Skeletal muscle tissue (tissue), 4 donors: ENCODE results near the gene POU2F3. TPM values are rescaled to one million over a fixed set of nuclear protein-coding genes. Genes with fewer than 3 reads are reported as not detected.

ENCODE experiments used
- H3K27ac ChIP-seq: one replicate; pipeline ENCODE4 v1.7.0; 2013; ENCODE audit warnings: mild to moderate bottlenecking, low read depth, low read length, inconsistent platforms
- H3K27me3 ChIP-seq, 3 donors: one replicate each; pipeline ENCODE4 v1.7.0; 2013; ENCODE audit warnings: low read length in 3 of 3; ENCODE audit not compliant: control insufficient read depth in 3 of 3, insufficient read depth in 3 of 3
- H3K36me3 ChIP-seq, 3 donors: one replicate each; pipeline ENCODE4 v1.7.0; 2013; ENCODE audit warnings: low read length in 3 of 3; ENCODE audit not compliant: control insufficient read depth in 3 of 3, insufficient read depth in 3 of 3
- H3K4me1 ChIP-seq, 3 donors: one replicate each; pipeline ENCODE4 v1.7.0; 2013; ENCODE audit warnings: low read length in 3 of 3, mild to moderate bottlenecking in 3 of 3; ENCODE audit not compliant: control insufficient read depth in 3 of 3, insufficient read depth in 3 of 3
- H3K4me3 ChIP-seq, 3 donors: one replicate each; pipeline ENCODE4 v1.7.0; 2013; ENCODE audit warnings: low read length in 3 of 3
- H3K9ac ChIP-seq, 3 donors: one replicate each; pipeline ENCODE4 v1.7.0; 2013; ENCODE audit warnings: low read length in 3 of 3, mild to moderate bottlenecking in 3 of 3, moderate library complexity in 2 of 3, low read depth in 1 of 3
- H3K9me3 ChIP-seq, 3 donors: one replicate each; pipeline ENCODE4 v1.7.0; 2013; ENCODE audit warnings: low read length in 3 of 3; ENCODE audit not compliant: control insufficient read depth in 3 of 3
- total RNA-seq: library from RNA; depleted of rRNA; stranded (reverse); fragments of >200 nt; gene quantifications from one replicate; pipeline ENCODE4 v1.2.3, GENCODE V29; 2014
- donor health status: Osteomylitis.

POU2F3 gene
- total RNA-seq, 1 donor from 2014 or later: not detected

DNA sequence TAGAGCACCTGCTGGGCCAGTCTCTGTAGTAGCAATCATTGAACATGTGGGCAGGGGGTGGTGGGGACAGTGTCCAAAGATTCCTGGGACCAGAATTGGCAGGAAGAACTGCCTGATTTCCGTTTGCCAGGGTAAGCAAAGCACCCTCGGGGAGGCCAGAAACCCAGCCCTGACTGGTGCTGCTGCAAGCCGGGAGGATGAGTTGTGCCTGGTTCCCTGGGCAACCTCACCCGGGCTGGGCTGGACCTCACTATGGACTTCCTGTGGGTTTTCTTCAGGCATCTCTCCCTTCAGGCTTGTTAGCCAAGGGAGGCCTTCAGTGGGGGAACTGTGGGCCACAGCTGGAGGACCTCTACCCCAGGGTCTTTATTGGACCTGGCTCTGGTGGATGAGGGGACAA, 8.0 kb upstream of the POU2F3 start:
- H3K27ac ChIP-seq: no peak overlapping the region
- no peaks in the 10 kb centered on the region for H3K9me3 ChIP-seq
- peaks cover 0 to 22% (median 14%) of the 10 kb centered on the region in 3 donors for H3K27me3 ChIP-seq
- peaks cover 0 to 16% (median 0%) of the 10 kb centered on the region in 3 donors for H3K36me3 ChIP-seq
- H3K4me1 ChIP-seq: peaks cover 0 to 3% (median 1%) of the 10 kb centered on the region in 3 donors
- H3K4me3 ChIP-seq: no peak overlapping the region
- H3K9ac ChIP-seq: no peak overlapping the region

DNA sequence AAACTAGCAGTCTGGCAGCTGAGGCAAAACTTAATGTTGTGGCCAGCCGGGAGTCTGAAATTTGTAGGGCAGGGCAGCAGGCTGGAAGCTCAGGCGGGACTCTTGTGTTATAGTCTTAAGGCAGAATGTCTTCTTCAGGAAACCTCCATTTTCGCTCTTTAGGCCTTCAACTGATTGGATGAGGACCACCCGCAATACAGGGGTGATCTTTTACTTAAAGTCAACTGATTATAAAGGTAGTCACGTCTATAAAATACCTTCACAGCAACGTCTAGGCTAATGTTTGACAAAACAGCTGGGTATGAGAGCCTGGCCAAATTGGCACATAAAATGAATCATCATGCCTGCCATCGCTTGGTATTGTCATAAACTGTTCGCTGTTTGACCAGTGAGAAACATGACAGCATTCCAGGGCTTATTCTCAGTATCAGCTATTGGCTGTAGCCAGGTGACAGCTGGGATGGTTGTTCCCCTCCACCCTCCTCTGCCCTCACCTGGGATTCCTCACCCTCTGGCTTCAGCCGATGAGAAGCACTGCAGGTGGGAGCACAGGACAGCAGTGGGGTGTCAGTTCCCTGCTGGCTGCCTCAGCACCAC, 6.6 kb upstream of the POU2F3 start:
- Histone ChIP-seq H3K27ac (no peak overlapping the region), H3K9me3 (no peaks in the 10 kb centered on the region), H3K9ac (no peak overlapping the region), H3K4me1 (peaks cover 0 to 3% (median 0%) of the 10 kb centered on the region in 3 donors), H3K27me3 (peaks cover 0 to 22% (median 14%) of the 10 kb centered on the region in 3 donors), H3K4me3 (no peak overlapping the region), H3K36me3 (peaks cover 0 to 9% (median 0%) of the 10 kb centered on the region in 3 donors)

DNA sequence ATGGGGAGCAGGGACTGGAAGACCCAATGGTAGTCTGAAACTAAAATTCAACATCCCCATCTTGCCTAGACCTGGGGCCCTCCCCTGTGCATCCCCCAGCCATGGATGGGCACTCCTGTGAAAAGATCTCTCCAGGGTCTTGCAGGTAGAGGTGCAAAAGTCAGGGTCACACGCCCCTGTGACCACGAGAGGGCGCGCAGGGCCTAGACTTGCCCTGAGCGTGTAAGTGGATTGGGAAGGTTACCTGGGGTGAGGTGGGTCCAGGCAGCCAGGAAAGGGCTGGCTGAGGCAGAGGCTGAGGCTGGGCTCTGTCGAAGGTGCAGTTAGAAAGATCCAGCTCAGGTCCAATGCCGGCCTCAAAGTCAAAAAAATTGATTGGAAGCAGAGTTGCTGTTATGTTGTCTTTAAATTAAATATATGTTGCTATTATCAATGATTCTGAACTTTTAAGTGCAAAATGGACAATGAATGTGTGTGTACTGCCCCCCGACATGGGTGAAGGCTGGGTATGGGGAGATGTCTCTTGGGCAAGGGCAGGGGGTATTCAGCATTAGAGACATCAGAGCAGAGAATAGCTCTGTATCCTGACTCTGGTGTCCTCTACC, 4.8 kb upstream of the POU2F3 start:
- Histone ChIP-seq H3K4me1 (peaks cover 0 to 3% (median under 1%) of the 10 kb centered on the region in 3 donors), H3K9me3 (no peaks in the 10 kb centered on the region), H3K27ac (no peak overlapping the region), H3K4me3 (no peak overlapping the region), H3K27me3 (peaks cover 11 to 32% (median 27%) of the 10 kb centered on the region in 3 donors), H3K9ac (no peak overlapping the region), H3K36me3 (no peaks in the 10 kb centered on the region)

DNA sequence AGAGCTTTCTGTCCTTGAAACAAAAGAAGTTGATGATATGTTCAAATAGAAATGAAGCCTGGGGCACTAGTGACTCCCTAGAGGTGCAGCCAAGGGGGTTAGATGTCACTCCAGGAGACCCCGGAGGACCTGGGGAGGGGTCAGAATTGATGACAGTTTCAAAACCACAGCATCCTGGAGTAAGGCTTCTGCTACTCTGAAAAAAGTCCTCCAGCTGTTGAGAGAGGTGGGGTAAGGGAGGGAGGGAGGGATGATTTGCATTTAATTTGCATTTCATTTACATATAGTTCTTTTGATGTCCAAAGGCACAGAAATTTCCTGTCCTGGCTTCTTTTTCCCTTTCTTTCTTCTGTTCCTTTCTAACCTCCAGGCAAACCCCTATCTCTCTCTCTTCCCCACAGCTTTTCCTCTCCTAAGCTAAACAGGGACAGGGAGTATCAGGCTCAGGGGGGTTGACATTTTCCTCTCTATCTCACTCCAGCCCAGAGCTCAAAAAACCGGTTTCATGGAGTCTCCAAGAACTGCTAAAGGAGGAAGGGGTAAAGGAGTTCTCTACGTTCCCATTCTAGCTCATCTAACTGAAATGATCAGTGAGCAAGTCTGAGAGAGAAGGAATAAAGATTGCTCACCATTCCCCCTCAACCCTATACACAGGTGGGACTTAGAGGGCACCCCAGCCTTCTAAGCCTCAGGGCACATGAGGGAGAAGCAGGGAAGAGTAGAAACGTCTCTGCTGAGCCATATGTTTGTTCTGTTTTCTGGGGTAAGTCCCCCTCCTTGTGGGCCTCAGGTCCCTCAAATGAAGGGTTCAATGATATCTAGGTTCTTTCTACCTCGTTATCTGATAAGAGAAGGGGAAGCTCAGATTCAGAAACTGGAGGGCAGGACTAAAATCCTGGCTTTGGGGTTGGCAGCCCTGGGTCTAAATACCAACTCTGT, 3.5 kb upstream of the POU2F3 start:
- no peaks in the 10 kb centered on the region for H3K36me3 ChIP-seq
- H3K4me1 ChIP-seq: peaks cover 0 to 3% (median 2%) of the 10 kb centered on the region in 3 donors
- no peak overlapping the region for H3K4me3 ChIP-seq
- no peak overlapping the region for H3K9ac ChIP-seq
- no peak overlapping the region for H3K27ac ChIP-seq
- H3K27me3 ChIP-seq: peaks cover 24 to 43% (median 40%) of the 10 kb centered on the region in 3 donors
- no peaks in the 10 kb centered on the region for H3K9me3 ChIP-seq

DNA sequence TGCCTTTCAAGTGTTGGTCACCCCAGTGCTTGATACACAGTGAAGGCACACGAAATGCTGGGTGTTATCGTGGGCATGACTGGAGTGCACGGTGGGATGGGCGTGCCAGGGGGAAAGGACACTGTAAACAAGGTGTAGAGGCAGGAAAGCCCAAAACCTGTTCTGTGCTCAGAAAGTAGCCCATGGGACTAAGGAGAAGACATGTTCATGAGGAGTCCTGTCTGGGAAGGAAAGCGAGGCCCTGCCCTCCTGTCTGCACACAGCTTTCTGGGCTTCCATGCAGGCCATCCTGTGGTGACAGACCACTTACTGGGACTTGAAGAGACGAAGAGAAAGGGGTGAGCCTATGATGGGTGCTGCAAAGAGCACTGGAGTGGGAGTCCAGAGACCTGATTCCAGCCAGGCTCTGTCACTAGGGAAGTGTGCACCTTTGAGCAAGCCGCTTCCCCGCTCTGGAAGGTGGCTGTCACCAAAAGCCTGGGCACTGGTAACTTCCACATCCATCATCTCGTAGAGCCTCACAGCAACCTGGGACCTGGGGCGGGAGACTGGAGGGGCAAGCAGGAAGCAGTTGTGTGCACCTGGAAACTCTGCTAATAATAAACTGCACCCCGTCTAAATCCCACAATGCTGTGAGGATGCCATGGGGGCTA, 846 bp upstream of the POU2F3 start:
- peaks cover 0 to 3% (median 2%) of the 10 kb centered on the region in 3 donors for H3K4me1 ChIP-seq
- H3K27ac ChIP-seq: no peak overlapping the region
- no peak overlapping the region for H3K4me3 ChIP-seq
- H3K9me3 ChIP-seq: no peaks in the 10 kb centered on the region
- no peaks in the 10 kb centered on the region for H3K36me3 ChIP-seq
- no peak overlapping the region for H3K9ac ChIP-seq
- peaks cover 48 to 60% (median 57%) of the 10 kb centered on the region in 3 donors for H3K27me3 ChIP-seq

DNA sequence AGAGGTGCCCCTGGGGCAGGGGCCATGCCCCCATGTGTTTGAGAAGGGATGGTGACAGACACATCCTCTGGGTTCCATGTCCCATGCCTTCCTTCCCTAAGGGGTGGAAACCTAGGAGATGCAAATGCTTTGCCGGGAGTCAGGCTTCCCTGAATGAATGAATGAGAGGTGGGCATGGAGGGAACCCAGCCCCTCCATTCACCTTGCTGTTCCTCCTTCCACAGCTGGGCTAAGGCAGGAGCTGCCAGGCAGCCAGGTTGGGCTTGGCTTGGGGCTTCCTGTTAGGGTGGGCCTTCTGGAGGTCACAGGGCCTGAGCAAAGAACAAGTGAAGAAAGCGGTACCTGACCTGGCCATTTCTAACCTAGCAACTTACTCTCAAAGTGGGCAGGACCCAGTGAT, 926 bp downstream of the POU2F3 start:
- no peak overlapping the region for H3K27ac ChIP-seq
- no peaks in the 10 kb centered on the region for H3K9me3 ChIP-seq
- peaks cover 0 to 2% (median 0%) of the 10 kb centered on the region in 3 donors for H3K4me1 ChIP-seq
- H3K4me3 ChIP-seq: no peak overlapping the region
- no peak overlapping the region for H3K9ac ChIP-seq
- no peaks in the 10 kb centered on the region for H3K36me3 ChIP-seq
- H3K27me3 ChIP-seq: peaks cover 57 to 66% (median 61%) of the 10 kb centered on the region in 3 donors

DNA sequence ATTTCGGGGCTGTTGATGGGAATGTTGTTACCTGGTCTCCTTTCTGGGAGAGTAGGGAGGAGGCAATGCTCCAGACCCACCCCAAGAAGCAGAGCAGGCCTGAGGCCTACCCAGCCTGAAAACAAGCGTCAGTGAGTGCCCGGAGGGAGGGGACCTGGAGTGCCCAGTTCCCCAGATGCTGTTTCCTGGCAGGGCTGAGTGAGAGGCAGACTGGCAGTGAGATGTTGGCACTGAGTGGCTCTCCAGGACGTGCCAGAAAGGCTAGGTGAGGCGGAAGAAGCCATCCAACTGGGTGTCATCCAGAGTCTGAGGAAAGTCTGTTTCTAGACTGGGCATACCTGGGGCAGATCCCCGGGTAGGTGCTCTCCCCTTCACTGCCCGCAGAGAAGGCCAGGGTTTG, 1.3 kb downstream of the POU2F3 start:
- H3K36me3 ChIP-seq: no peaks in the 10 kb centered on the region
- H3K27me3 ChIP-seq: peaks cover 57 to 65% (median 64%) of the 10 kb centered on the region in 3 donors
- no peak overlapping the region for H3K9ac ChIP-seq
- peaks cover 0 to 2% (median 0%) of the 10 kb centered on the region in 3 donors for H3K4me1 ChIP-seq
- H3K9me3 ChIP-seq: no peaks in the 10 kb centered on the region
- H3K4me3 ChIP-seq: no peak overlapping the region
- H3K27ac ChIP-seq: no peak overlapping the region

DNA sequence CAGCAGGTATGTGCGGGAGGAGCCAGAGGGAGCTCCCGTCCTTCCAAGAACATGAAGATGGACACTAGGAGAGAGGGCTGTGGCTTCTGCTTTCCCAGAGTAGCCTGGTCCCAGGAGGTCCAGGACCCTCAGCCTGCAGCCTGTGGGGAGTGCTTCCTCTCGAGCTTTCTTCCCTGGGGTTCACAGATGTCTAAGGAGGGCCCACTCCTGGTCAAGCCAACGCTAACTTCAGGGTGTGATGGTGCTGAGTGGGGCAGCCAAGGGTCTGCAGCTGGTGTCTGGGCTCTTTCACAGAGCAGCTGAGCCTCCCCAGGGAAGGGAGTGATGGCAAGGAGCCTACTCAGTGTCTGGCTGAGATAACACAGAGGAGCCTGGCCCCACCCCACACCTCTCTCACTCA, 3.3 kb downstream of the POU2F3 start:
- Histone ChIP-seq H3K27ac (no peak overlapping the region), H3K9ac (no peak overlapping the region), H3K4me3 (no peak overlapping the region), H3K4me1 (peaks cover 0 to 2% (median 0%) of the 10 kb centered on the region in 3 donors), H3K27me3 (peaks cover 57 to 65% (median 65%) of the 10 kb centered on the region in 3 donors), H3K36me3 (no peaks in the 10 kb centered on the region), H3K9me3 (no peaks in the 10 kb centered on the region)

DNA sequence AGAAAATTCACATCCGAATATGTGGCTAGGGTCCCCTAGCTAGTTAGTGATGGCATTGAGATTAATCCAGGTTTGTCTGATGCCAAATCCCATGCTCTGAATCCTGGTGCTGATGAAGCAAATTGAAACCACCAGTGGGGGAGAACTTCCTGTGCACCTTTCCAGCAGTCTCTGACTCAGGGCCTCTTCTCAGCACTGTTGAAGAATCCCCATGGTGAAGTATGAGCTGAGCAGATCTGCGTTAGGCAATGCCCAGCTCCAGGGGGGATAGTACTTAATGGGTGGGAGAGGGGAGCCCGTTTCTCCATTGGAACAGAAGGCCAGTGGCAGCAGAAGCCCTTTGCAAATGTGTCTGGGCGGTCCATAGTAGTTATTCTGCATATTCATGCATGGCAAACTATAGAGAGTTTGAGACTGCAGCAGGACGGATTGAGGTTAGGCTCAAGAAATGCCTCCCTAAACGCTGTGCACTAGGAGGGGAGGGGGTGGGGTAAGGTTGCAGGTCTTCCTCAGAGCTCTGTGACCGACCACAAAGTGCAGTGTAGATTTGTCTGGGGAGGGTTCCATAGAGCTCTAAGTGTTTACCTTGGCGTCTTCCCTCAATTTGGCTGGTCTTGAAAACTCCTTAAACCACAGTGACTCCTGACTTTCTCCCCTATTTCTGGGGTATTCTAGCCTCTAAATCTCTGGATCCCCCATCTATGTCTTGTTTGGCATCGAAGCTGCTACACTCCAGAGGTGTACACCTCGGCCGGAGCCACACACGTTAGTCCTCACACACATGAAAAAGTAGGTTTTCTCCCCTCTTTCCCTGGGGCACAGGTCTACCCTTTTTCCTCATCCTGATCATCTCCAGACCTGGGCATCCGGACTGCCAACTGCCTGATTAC, 4.8 kb downstream of the POU2F3 start:
- H3K27me3 ChIP-seq: peaks cover 48 to 60% (median 55%) of the 10 kb centered on the region in 3 donors
- H3K4me1 ChIP-seq: peaks cover 0 to 2% (median 0%) of the 10 kb centered on the region in 3 donors
- no peak overlapping the region for H3K27ac ChIP-seq
- H3K4me3 ChIP-seq: no peak overlapping the region
- H3K9ac ChIP-seq: no peak overlapping the region
- no peaks in the 10 kb centered on the region for H3K9me3 ChIP-seq
- no peaks in the 10 kb centered on the region for H3K36me3 ChIP-seq
